GM12892 (cell line): ENCODE results near the gene SORCS1.
A peak's percentile ranks its signal among the peaks of the same experiment; 100 is the strongest.

Experiments
- DNase-seq: peaks from one replicate; pipeline ENCODE4 v3.0.0; 2011; ENCODE audit not compliant: insufficient read length
- FAIRE-seq: peaks from 2 replicates; lab custom pipeline; 2011; peaks lifted over from hg19 to GRCh38; lab: Jason Lieb, UNC
- POLR2A ChIP-seq: IDR thresholded peaks from 2 replicates; pipeline ENCODE4 v1.6.1; 2011; ENCODE audit warnings: low read depth, low read length, control low read depth
- POLR2AphosphoS5 ChIP-seq: IDR thresholded peaks from 2 replicates; pipeline ENCODE4 v1.6.1; 2011; ENCODE audit warnings: low read depth, low read length, control low read depth
- TAF1 ChIP-seq: IDR thresholded peaks from 2 replicates; pipeline ENCODE4 v1.6.1; 2011; ENCODE audit warnings: low read depth, mild to moderate bottlenecking, control low read depth, low read length, borderline replicate concordance

SORCS1 gene

DNA sequence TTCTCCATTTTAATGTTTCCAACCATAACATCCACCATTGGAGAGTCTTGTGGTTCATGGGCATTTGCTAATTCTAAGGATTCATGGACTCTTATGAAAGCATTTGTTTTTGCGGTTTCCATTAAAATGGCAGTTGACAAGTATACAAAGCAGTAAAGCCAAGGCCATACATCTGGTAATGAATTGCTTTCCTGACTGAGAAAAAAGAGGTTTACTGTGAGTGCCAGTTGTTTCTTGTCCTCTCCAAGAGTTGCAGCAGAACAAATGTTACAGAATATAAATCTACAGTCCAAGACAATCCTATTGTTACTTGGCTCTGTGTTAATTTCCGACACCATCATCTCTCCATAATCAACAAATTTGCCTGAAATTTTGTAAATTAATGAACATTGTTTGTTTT, 261.3 kb downstream of the SORCS1 start:
- TF ChIP-seq TAF1 (no peak), POLR2A (no peak), POLR2AphosphoS5 (no peak)
- FAIRE-seq: no peak
- no peak for DNase-seq

DNA sequence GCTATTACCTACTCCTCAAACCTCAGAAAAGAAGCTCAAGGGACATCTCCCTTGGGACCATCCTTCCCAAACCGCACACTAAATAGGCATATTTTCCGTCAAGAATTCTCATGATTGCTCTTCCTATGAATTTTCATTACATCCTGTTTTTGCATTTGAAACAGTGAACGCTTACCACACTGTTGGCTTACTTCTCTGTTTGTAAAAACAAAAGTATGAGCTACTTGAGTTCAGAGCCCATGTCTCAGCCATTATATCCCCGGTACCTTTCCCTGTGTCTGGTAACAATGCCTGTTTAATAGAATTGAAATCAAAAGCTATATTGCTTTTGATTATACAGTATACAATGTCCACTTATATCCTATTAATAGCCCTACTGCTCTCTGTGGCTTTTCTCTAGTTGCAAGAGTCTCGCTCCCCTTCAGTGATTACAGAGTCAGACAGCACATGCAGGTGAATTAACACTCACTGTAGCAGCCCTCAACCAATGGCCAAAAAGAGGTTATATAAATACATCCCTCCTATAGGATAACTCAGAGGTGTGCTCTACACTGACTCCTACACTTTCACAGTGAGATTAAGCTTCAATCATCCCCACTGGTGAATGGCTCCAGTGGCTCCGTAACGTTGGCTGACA, 264.4 kb downstream of the SORCS1 start:
- TF ChIP-seq TAF1 (no peak), POLR2AphosphoS5 (no peak), POLR2A (no peak)
- DNase-seq (no peak), FAIRE-seq (no peak)

DNA sequence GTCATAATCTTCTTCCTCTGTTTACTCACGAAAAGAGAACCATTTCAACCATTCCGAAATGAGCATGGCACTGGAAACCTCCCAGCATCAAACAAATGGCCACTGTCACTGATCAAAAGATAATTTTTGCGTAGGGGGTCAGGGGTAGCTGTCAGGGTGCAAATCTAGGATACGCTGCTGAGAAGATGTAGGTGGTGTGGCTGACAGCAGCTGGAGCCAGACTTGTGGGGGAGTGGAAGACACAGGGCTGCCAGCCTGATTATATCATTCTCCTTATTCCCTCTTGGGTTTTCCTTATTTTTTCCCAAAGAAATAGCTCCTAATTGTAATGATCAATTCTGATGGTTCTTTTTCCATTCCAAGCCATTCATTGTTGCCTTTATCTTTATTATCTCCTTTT, 266.1 kb downstream of the SORCS1 start:
- TF ChIP-seq TAF1 (no peak), POLR2AphosphoS5 (no peak), POLR2A (no peak)
- FAIRE-seq (no peak), DNase-seq (no peak)

DNA sequence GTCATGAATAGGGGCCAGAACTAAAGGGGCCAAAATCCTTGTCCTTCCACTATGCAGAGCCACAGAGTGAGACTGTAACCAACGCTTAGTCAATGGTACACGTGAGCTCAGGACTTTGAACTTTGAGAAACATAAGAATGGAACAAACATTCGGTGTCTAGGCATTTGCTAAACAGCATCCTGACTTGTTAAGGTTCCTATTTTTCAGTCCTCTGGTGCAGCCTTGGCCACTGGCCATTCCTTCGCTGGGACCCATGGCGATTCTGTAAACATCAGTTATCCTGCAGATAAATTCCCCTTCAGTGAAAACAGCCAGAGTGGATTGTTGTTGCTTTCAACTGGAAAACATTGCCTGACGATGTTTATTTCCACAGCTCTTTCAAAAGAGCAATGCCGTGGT, 266.8 kb downstream of the SORCS1 start:
- TF ChIP-seq POLR2AphosphoS5 (no peak), POLR2A (no peak), TAF1 (no peak)
- no peak for DNase-seq
- no peak for FAIRE-seq

DNA sequence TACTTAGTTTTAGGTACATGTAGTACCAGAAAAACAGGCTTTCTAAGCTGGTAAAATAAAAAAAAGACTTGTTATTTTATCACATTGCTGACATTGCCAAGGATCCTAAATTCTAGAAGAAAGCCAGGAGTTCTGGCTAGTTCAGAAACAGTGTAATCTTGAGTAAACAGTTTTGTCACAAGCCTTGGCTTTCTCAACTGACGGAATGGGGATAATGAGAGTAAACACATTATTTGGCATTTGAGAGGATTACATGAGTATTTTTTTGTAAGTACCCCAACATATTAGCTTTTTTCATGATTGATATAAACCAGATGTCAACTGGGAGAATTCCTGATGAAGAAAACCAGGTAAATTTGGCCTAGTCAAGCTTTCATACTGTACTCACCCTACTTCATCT, 269.8 kb downstream of the SORCS1 start:
- FAIRE-seq: no peak
- no peak for TF ChIP-seq POLR2A
- no peak for TF ChIP-seq TAF1
- no peak for TF ChIP-seq POLR2AphosphoS5
- no peak for DNase-seq

DNA sequence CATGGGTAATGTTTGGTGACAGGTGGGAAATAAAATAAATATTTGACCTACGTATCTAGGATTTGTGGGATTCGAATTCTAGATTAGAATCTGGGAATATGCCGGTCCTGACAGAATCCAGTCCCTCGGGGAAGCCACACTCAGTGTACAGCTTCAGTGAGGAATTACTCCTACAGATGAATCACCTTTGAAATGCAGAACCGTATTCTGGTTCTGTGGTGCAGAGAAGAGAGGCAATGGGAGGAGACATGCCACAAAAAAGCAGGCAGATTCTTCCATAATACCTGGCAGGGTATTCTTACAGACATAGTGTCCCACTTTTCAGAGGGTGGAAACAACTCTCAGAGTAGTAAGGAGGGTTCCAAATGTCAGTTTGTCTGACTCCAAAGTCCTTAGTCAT, 286.9 kb downstream of the SORCS1 start:
- FAIRE-seq (no peak), DNase-seq (no peak)
- TF ChIP-seq TAF1 (no peak), POLR2AphosphoS5 (no peak), POLR2A (no peak)

DNA sequence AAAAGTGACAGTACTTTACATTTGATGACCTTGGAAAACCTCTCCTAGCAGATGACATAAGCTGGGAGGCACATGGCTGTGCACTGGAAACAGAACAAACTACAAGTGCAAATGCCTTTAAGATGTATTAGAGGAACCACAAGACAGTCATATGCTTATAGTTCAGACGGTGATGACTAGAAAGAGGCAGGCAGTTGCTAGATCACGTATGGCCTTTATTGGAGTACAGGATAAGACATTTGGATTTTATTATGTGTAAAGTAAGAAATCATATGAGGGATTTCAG, 290.0 kb downstream of the SORCS1 start:
- DNase-seq (no peak), FAIRE-seq (no peak)
- TF ChIP-seq TAF1 (no peak), POLR2A (no peak), POLR2AphosphoS5 (no peak)

DNA sequence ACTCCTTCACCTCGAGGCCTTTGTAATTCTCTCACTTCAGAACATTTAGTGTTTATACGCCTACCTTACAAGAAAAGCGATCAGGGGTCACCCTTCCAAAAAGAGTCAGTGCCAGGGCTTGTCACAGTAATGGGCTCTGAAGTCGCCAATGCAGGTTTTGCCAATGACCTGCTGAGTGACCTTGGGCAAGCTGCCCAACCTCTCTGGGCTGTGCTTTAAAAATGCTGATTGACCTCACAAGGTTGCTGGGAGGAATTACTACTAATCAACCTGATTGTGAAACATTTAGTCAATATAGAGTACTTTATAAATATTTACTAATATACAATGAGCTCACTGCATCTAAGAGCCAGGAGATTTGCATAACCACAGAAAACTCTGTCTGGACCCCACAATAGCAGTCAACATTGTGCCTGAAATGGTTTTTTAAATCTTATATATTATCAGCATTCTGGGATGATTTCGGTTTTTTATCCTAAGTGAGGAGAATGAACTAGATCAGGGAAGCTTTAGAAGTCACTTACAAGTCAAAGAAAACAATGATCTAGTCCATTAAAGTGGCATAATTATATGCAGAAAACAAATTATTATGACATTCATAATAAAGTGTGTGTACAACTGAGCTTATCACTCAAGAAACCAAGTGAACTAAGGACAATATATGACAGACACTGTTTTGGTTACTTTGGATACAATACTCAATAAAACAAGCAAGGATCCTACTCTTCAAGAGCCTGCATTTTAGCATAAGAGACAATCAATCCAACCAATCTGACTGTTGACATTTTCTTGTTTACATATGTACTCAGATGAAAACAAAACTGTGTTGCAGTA, 290.5 kb downstream of the SORCS1 start:
- no peak for FAIRE-seq
- TF ChIP-seq POLR2A: no peak
- TF ChIP-seq TAF1: no peak
- no peak for TF ChIP-seq POLR2AphosphoS5

DNA sequence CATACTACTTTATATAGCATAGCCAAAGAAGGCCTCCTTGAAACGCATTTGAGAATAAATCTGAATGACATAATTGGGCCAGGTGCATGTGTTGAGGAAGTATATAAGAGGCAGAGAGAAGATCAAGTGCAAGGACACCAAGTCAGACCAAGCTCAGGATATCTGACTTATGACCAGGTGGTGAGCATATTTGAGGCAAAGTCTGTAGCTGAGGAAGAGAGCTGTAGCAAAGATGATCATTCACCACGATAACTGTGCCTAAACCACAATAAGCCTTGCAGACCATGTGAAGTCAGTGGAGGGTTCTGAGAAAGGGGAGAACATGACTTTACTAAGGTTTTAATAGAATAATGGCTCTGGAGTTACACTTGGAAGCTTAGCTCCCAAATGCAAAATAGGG, 292.3 kb downstream of the SORCS1 start:
- peak; percentile 63 for FAIRE-seq
- DNase-seq: no peak
- TF ChIP-seq TAF1: no peak
- TF ChIP-seq POLR2AphosphoS5: no peak

More for the DNA sequence above, 290.5 kb downstream of the SORCS1 start:
- DNase-seq: no peak

DNA sequence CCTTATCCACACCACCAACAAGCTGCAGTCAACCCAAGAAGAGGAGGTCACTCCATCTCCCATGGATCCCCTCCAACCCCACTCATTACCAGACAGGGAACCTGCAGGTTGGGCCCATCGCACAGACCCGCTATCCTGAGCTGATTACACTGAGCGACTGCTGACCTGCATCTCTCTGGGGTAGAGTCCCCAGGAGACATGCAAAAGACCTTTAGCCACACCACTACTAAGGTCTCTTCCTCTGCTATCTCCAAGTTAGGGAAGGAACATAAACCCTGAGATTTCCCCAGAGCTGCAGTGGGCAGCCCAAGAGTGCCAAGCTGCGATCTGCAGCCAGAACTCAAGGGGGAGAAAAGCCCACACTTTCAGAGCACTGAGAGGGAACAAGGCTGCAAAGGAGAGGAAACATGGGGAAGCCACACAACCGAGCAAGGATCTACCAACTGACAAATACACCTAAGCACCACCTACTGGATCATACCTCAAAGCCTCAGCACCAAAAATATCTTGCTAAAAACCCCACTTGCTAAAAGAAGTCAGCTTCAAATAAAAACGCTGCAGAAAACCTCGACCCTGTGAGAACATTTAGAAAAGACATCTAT, 298.2 kb downstream of the SORCS1 start:
- FAIRE-seq (no peak), DNase-seq (no peak)
- TF ChIP-seq POLR2AphosphoS5 (no peak), POLR2A (no peak), TAF1 (no peak)

DNA sequence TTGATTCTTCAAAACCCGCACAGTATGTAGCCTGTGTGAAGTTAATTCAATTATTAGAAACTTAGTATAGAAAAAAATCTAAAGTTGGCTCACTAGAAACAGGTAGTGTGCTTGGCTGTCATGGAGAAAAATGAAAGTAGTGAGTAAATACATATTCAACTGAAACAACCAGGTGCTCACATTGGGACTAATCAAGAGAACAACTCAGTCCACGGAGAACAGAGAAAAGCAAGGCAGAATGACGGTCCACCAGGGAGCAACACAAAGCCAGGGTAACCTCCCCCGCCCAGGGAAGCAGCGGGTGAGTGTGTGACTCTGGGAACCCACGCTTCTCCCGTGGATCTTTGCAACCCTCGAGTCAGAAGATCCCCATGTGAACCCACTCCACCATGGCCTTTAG, 300.5 kb downstream of the SORCS1 start:
- FAIRE-seq: no peak
- no peak for DNase-seq

DNA sequence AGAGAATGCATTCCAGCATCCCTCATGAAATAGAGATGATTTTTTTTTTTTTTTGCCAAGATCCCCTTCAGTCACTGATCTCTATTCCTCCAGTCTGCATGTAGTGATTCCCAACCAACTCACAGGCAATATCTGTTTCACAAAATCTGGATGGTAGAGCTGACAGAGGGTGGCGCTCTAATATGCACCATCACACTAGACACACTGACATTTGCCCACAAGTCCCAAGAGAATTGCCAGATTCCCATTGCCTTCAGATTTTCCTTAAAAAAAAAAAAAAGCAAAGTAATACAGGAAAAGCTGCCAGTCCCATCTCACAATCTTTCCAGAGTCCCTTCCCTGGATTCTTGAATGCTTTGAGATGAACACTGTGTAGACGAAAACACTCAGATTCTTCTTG, 301.0 kb downstream of the SORCS1 start:
- TF ChIP-seq POLR2AphosphoS5: no peak
- no peak for TF ChIP-seq POLR2A
- no peak for TF ChIP-seq TAF1
- DNase-seq (no peak), FAIRE-seq (no peak)

More for the DNA sequence above, 300.5 kb downstream of the SORCS1 start:
- no peak for TF ChIP-seq TAF1

DNA sequence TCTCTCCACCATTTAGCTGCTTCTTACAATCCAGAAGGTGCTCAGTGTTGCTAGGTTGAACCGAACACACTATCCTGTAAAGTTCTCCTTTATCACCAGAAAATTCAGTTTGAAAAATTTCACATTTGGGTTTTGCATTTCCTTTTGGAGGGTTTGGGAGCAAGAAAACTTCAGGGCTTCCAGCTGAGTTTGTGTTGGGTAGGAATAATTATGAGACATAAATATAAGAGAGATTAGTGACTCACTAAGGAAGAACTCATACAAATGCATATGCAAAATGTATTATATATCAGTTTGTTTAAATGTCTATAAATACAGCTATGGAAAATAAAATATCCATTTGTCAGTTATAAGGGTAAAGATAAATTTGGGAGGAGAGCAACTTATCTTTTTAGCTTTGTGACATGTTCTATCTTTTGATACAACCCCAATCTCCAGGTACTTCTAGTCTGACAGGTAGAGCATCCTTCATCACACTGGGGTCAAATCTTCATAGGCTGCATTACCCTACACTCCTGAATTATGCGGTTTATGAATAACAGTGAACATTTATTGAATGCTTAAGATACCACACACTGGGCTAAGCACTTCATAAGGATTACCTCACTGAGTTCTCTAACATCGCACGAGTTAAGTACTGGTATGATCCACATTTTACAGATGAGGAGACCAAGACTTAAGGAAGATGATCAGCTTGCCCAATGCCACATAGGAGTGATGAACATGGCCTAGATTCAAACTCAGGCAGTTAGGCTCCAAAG, 304.4 kb downstream of the SORCS1 start:
- no peak for DNase-seq
- no peak for FAIRE-seq
- no peak for TF ChIP-seq TAF1
- TF ChIP-seq POLR2AphosphoS5: no peak
- TF ChIP-seq POLR2A: no peak
